ENCODE measurements around the gene NDUFS4. TPM values are rescaled to one million over a fixed set of nuclear protein-coding genes. Genes with fewer than 3 reads are reported as not detected.

Gene NDUFS4
- polyA plus RNA-seq, 1 of the 3 experiments (the other 2 are of a cell fraction) = 104 TPM

GRCh38 chr5:53614376-53614885 is 54.0 kb downstream of the NDUFS4 start:
- Histone ChIP-seq H3K27ac (ENCODE audit: low read depth in 2 of 2, low read length in 1 of 2) (no peak overlapping the region), H3F3A (replicated peaks; ENCODE audit: insufficient read depth) (peaks cover 4% of the 10 kb centered on the region), H3K9me3 (no peaks in the 10 kb centered on the region), H3K79me2 (ENCODE audit: insufficient read depth) (peaks cover 52% of the 10 kb centered on the region), H3K9me2 (no peaks in the 10 kb centered on the region), H3K9ac (no peak overlapping the region), H3K4me2 (no peak overlapping the region), H3K4me1 (ENCODE audit: control insufficient read depth in 1 of 2, insufficient read depth in 2 of 2, low read depth in 1 of 2, low read length in 1 of 2) (no peaks in the 10 kb centered on the region), H3K27me3 (ENCODE audit: insufficient read depth) (no peaks in the 10 kb centered on the region), H3K36me3 (replicated peaks in 1 of 2; ENCODE audit: control insufficient read depth in 1 of 2, insufficient read depth in 2 of 2, low read length in 1 of 2) (peaks cover 0 to 10% of the 10 kb centered on the region in 2 experiments), H4K20me1 (ENCODE audit: insufficient read depth) (no peaks in the 10 kb centered on the region), H2AFZ (ENCODE audit: low read depth) (no peak overlapping the region), H3K4me3 (ENCODE audit: low read depth in 2 of 2, low read length in 1 of 2) (no peak overlapping the region)
- 95% methylated on average over 2 of the region's 2 CpGs for WGBS (ENCODE audit: low lambda C conversion rate)
- TF ChIP-seq GATA2 (CRISPR knock-in tag; IDR thresholded peaks at IDR 0.05) (no peak), USF1 (IDR thresholded peaks at IDR 0.05; ENCODE audit: borderline replicate concordance, low read depth) (no peak), IRF3 (IDR thresholded peaks at IDR 0.05; ENCODE audit: low read depth, low read length) (no peak), POLR2AphosphoS5 (IDR thresholded peaks at IDR 0.05; ENCODE audit: low read depth, low read length) (no peak), SMC3 (IDR thresholded peaks at IDR 0.05; ENCODE audit: low read depth, low read length) (no peak), MEF2A (IDR thresholded peaks at IDR 0.05; ENCODE audit: borderline replicate concordance, low read depth) (no peak), CHD2 (IDR thresholded peaks at IDR 0.05; ENCODE audit: low read length, partially characterized antibody) (no peak), FOXM1 (IDR thresholded peaks at IDR 0.05; ENCODE audit: low read depth) (no peak), CTCF (IDR thresholded peaks at IDR 0.05) (no peak), PBX3 (IDR thresholded peaks at IDR 0.05) (no peak), MXI1 (IDR thresholded peaks at IDR 0.05; ENCODE audit: low read depth, low read length) (no peak), TAF1 (IDR thresholded peaks at IDR 0.05; ENCODE audit: borderline replicate concordance, low read depth, low read length) (no peak), REST (IDR thresholded peaks at IDR 0.05; ENCODE audit: low read depth, low read length) (no peak), SIN3A (IDR thresholded peaks at IDR 0.05; ENCODE audit: borderline replicate concordance, low read depth, low read length) (no peak), FOSL2 (IDR thresholded peaks at IDR 0.05; ENCODE audit: borderline replicate concordance, low read depth) (no peak), TCF12 (IDR thresholded peaks at IDR 0.05) (no peak), GABPA (IDR thresholded peaks at IDR 0.05; ENCODE audit: low read depth) (no peak), YY1 (IDR thresholded peaks at IDR 0.05; ENCODE audit: low read depth) (no peak)
- no peak for DNase-seq
- CTCF ChIA-PET = interaction anchor here (0.6 kb wide), 1 partner anchor 518 kb away, joined by 3 read pairs; no protein-coding TSS in a partner anchor
- POLR2A ChIA-PET = no interaction called here
